Endothelial cell of umbilical vein (primary cell): Measurements from ENCODE around the gene AFTPH. TPM values are rescaled to one million over a fixed set of nuclear protein-coding genes. Genes with fewer than 3 reads are reported as not detected.

Experiments used
- BruUV-seq: library from RNA; stranded (reverse); fragments of 400-500 nt; replicated peaks from 2 replicates; lab custom pipeline; 2021; lab: Mats Ljungman, UMichigan
- CTCF ChIA-PET: fragments of 300-600, 350-600 bp; sonication (Branson Sonifier 250); formaldehyde crosslinking; loops from one replicate; lab custom pipeline; 2021; ENCODE audit warnings: antibody characterized with exemption, inconsistent platforms; lab: Charles Lee
- POLR2A ChIA-PET: fragments of 300-600, 350-600 bp; sonication (Branson Sonifier 250); formaldehyde crosslinking; loops from one replicate; lab custom pipeline; 2021; ENCODE audit warnings: antibody characterized with exemption, inconsistent platforms; lab: Charles Lee
- DNase-seq: peaks from one replicate; pipeline ENCODE4 v3.0.0-alpha.2; 2011; ENCODE audit warnings: low read depth, low spot score
- FAIRE-seq: peaks from 2 replicates; lab custom pipeline; 2011; peaks lifted over from hg19 to GRCh38; lab: Jason Lieb, UNC
- H2AFZ ChIP-seq: 2 replicates; pipeline ENCODE4 v1.6.0; 2012; ENCODE audit warnings: low read depth, low read length, control low read depth, inconsistent platforms
- H3K27ac ChIP-seq: 2 replicates; pipeline ENCODE4 v1.5.1; 2011; ENCODE audit warnings: low read depth, mild to moderate bottlenecking, control low read depth, low read length, moderate library complexity; ENCODE audit not compliant: insufficient read depth
- H3K27me3 ChIP-seq, 2 experiments: 2 replicates each; pipeline versions ENCODE4 v1.6.0 to v1.6.1; 2011; ENCODE audit warnings: low read length in 2 of 2, mixed read lengths in 1 of 2; ENCODE audit not compliant: control insufficient read depth in 2 of 2, insufficient read depth in 2 of 2
- H3K36me3 ChIP-seq, 2 experiments: 2 replicates in 1 of 2; 3 replicates in 1 of 2; pipeline ENCODE4 v1.5.1; 2011; ENCODE audit warnings: low read length in 2 of 2, mild to moderate bottlenecking in 1 of 2, moderate library complexity in 1 of 2; ENCODE audit not compliant: control insufficient read depth in 2 of 2, insufficient read depth in 2 of 2; ENCODE audit errors: extremely low read depth in 1 of 2
- H3K4me1 ChIP-seq: 3 replicates; pipeline ENCODE4 v1.5.1; 2011; ENCODE audit warnings: mild to moderate bottlenecking, low read length; ENCODE audit not compliant: control insufficient read depth, insufficient read depth; ENCODE audit errors: extremely low read depth
- H3K4me2 ChIP-seq: 2 replicates; pipeline ENCODE4 v1.6.1; 2011; ENCODE audit warnings: low read length, control low read depth, mixed read lengths; ENCODE audit not compliant: insufficient read depth
- H3K4me3 ChIP-seq, 3 experiments: fragments of 200-600 bp in 1 of 3; sonication (generic), shearing (Covaris generic) in 1 of 3; replicated peaks in 1 of 3; 2 replicates each; pipeline ENCODE4 v1.5.1; 2011 to 2016; ENCODE audit warnings: control low read depth in 3 of 3, low read length in 3 of 3, mild to moderate bottlenecking in 2 of 3, inconsistent platforms in 1 of 3, low read depth in 1 of 3, moderate library complexity in 1 of 3; ENCODE audit not compliant: insufficient read depth in 1 of 3
- H3K79me2 ChIP-seq: 2 replicates; pipeline ENCODE4 v1.6.0; 2012; ENCODE audit warnings: low read length, inconsistent platforms; ENCODE audit not compliant: control insufficient read depth, insufficient read depth
- H3K9ac ChIP-seq: replicated peaks from 2 replicates; pipeline ENCODE3; 2011; ENCODE audit warnings: low read length, control low read depth; ENCODE audit not compliant: insufficient read depth; ENCODE audit errors: extremely low read depth
- H3K9me1 ChIP-seq: replicated peaks from 3 replicates; pipeline ENCODE4 v1.6.0; 2011; ENCODE audit warnings: mild to moderate bottlenecking, low read length; ENCODE audit not compliant: control insufficient read depth, insufficient read depth; ENCODE audit errors: extremely low read depth
- H3K9me3 ChIP-seq: replicated peaks from 2 replicates; pipeline ENCODE4 v1.5.1; 2012; ENCODE audit warnings: low read length, inconsistent platforms; ENCODE audit not compliant: control insufficient read depth, insufficient read depth
- H4K20me1 ChIP-seq: replicated peaks from 2 replicates; pipeline ENCODE3; 2011; ENCODE audit warnings: mild to moderate bottlenecking, low read length; ENCODE audit not compliant: control insufficient read depth, insufficient read depth; ENCODE audit errors: extremely low read depth
- EZH2 ChIP-seq: IDR thresholded peaks from 2 replicates; pipeline ENCODE4 v1.6.1; 2012; ENCODE audit warnings: borderline replicate concordance, low read depth, mild to moderate bottlenecking, moderate library complexity, low read length, inconsistent platforms; ENCODE audit not compliant: severe bottlenecking
- FOS ChIP-seq: IDR thresholded peaks from 2 replicates; pipeline ENCODE4 v1.6.1; 2011; ENCODE audit warnings: mild to moderate bottlenecking, low read length, moderate library complexity, borderline replicate concordance; ENCODE audit not compliant: insufficient read depth
- GATA2 ChIP-seq: IDR thresholded peaks from 2 replicates; pipeline ENCODE4 v1.7.0; 2011; ENCODE audit warnings: low read depth, mild to moderate bottlenecking, moderate library complexity, mixed read lengths, low read length; ENCODE audit not compliant: insufficient read length, insufficient read depth
- JUN ChIP-seq: IDR thresholded peaks from 2 replicates; pipeline ENCODE4 v1.6.1; 2011; ENCODE audit warnings: borderline replicate concordance, low read depth; ENCODE audit not compliant: insufficient read length, insufficient read depth
- MYC ChIP-seq: IDR thresholded peaks from one replicate; pipeline ENCODE4 v1.6.1; 2011; ENCODE audit warnings: mild to moderate bottlenecking, low read depth, low read length
- POLR2AphosphoS5 ChIP-seq: IDR thresholded peaks from 2 replicates; pipeline ENCODE4 v1.6.1; 2012; ENCODE audit warnings: low read depth, mild to moderate bottlenecking, control low read depth, low read length, moderate library complexity; ENCODE audit not compliant: insufficient read depth
- dilution Hi-C: fragments of 300-500 bp; cut with MboI; formaldehyde crosslinking; loops from one replicate; pipeline ENCODE4 v1.15.0; 2019; ENCODE audit warnings: low sequenced_read_pairs; ENCODE audit not compliant: extremely low pct_ligation_motif_present
- intact Hi-C: fragments of 100-400 bp; cut with micrococcal nuclease; formaldehyde crosslinking; loops from one replicate; pipeline ENCODE4 v1.10.0; 2022
- polyA plus RNA-seq, 4 experiments: library from polyadenylated mRNA; depleted of rRNA in 3 of 4; stranded (reverse) in 3 of 4; unstranded in 1 of 4; fragments of >200 nt; gene quantifications; 2 replicates each; pipeline versions ENCODE4 v1.2.1 to v1.2.3, GENCODE V29; 2011 to 2012; ENCODE audit warnings: missing spikeins in 1 of 4
- total RNA-seq: library from RNA; stranded (reverse); gene quantifications from 2 replicates; pipeline ENCODE4 v1.2.3, GENCODE V29; 2021
- TF ChIP-seq, protein P1 (sequence below), 2 donors: IDR thresholded peaks; 1 replicate in 1 of 2; 2 replicates in 1 of 2; pipeline ENCODE4 v1.5.1; 2011; ENCODE audit warnings: low read length in 2 of 2, mild to moderate bottlenecking in 2 of 2, moderate library complexity in 2 of 2, control low read depth in 1 of 2, inconsistent platforms in 1 of 2, low read depth in 1 of 2; ENCODE audit not compliant: insufficient read depth in 1 of 2; ENCODE audit errors: extremely low read depth in 1 of 2

AFTPH gene
- total and polyA plus RNA-seq, 2 donors (not counting 3 experiments of a cell fraction or from before 2014, with no cell fraction given), result 6.9 to 15.3 TPM

DNA sequence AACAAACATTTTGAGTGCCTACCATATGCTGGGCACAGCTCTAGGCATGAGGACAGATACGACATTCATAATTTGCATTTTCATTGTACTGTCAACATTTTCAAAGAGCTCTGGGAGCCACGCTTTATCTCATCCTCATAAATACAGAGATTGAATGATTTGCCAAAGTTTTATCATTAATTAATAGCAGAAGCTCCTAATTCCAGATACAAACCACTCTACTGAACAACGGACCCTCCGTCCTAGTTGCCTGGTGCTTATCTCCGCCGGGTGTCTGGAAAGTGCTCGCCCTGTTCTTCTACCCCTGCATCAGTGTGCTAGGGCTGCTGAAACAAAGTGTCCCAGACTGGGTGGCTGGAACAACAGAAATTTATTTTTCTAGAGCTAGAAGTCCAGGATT is 105.7 kb downstream of the AFTPH start:
- H3K4me3 ChIP-seq, result no peak overlapping the region
- H3K27me3 ChIP-seq, result no peaks in the 10 kb centered on the region
- CTCF ChIA-PET, result interaction anchor here (1.1 to 5.4 kb wide), 6 partner anchors 10 to 299 kb away, joined by 3 to 25 read pairs (median 8); no protein-coding TSS in a partner anchor
- DNase-seq (no peak), FAIRE-seq (no peak)
- dilution Hi-C loops, result no loop called here
- H3K4me2 ChIP-seq, result no peak overlapping the region
- no peaks in the 10 kb centered on the region for H3K79me2 ChIP-seq
- no peak overlapping the region for H3K9ac ChIP-seq
- TF ChIP-seq, protein P1, sequence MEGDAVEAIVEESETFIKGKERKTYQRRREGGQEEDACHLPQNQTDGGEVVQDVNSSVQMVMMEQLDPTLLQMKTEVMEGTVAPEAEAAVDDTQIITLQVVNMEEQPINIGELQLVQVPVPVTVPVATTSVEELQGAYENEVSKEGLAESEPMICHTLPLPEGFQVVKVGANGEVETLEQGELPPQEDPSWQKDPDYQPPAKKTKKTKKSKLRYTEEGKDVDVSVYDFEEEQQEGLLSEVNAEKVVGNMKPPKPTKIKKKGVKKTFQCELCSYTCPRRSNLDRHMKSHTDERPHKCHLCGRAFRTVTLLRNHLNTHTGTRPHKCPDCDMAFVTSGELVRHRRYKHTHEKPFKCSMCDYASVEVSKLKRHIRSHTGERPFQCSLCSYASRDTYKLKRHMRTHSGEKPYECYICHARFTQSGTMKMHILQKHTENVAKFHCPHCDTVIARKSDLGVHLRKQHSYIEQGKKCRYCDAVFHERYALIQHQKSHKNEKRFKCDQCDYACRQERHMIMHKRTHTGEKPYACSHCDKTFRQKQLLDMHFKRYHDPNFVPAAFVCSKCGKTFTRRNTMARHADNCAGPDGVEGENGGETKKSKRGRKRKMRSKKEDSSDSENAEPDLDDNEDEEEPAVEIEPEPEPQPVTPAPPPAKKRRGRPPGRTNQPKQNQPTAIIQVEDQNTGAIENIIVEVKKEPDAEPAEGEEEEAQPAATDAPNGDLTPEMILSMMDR (IDR thresholded peaks at IDR 0.05; ENCODE audit: extremely low read depth in 1 of 2, insufficient read depth in 1 of 2, low read depth in 1 of 2, low read length in 2 of 2), result no peak
- TF ChIP-seq POLR2AphosphoS5, result no peak
- no peak for TF ChIP-seq MYC
- no peak for TF ChIP-seq EZH2
- TF ChIP-seq FOS, result no peak
- no peak for TF ChIP-seq JUN
- no peak for TF ChIP-seq GATA2
- POLR2A ChIA-PET, result no interaction called here
- H3K4me1 ChIP-seq, result no peaks in the 10 kb centered on the region
- no TSS peak for BruUV-seq
- H3K9me3 ChIP-seq, result no peaks in the 10 kb centered on the region
- H3K36me3 ChIP-seq, result peaks cover 4% of the 10 kb centered on the region in 2 experiments
- no peak overlapping the region for H2AFZ ChIP-seq
- intact Hi-C loops, result no loop called here
- H3K9me1 ChIP-seq, result no peaks in the 10 kb centered on the region
- H4K20me1 ChIP-seq, result no peaks in the 10 kb centered on the region
- H3K27ac ChIP-seq, result no peak overlapping the region
